H1 (cell line): ENCODE results near the gene RNPEPL1. TPM values are rescaled to one million over a fixed set of nuclear protein-coding genes. Genes with fewer than 3 reads are reported as not detected.
A peak's percentile ranks its signal among the peaks of the same experiment; 100 is the strongest.

ENCODE experiments used
- CTCF ChIA-PET: fragments of 300-600 bp; sonication (Branson Sonifier 250); formaldehyde crosslinking; loops from one replicate; lab custom pipeline; 2021; ENCODE audit not compliant: partially characterized antibody; lab: Charles Lee
- POLR2A ChIA-PET: fragments of 300-600 bp; sonication (Branson Sonifier 250); formaldehyde crosslinking; loops from one replicate; lab custom pipeline; 2021; ENCODE audit warnings: inconsistent platforms; ENCODE audit not compliant: partially characterized antibody; lab: Charles Lee
- DNase-seq, 2 experiments: peaks; one replicate each; pipeline versions ENCODE4 v3.0.0 to v3.0.0-alpha.2; 2010 to 2022; ENCODE audit warnings: low spot score in 2 of 2, low read depth in 1 of 2, mixed read lengths in 1 of 2
- FAIRE-seq: peaks from 2 replicates; lab custom pipeline; 2011; peaks lifted over from hg19 to GRCh38; lab: Jason Lieb, UNC
- H2AFZ ChIP-seq: 2 replicates; pipeline ENCODE4 v1.8.1; 2012; ENCODE audit warnings: low read length, inconsistent platforms
- H2AK5ac ChIP-seq: 2 replicates; pipeline ENCODE4 v1.6.1; 2013; ENCODE audit warnings: low read depth, low read length
- H2BK120ac ChIP-seq: replicated peaks from 2 replicates; pipeline ENCODE3; 2013; ENCODE audit warnings: low read depth, low read length, inconsistent platforms
- H2BK12ac ChIP-seq: 2 replicates; pipeline ENCODE4 v1.6.1; 2013; ENCODE audit warnings: low read depth, low read length
- H2BK15ac ChIP-seq: 2 replicates; pipeline ENCODE4 v1.6.1; 2013; ENCODE audit warnings: low read length
- H2BK20ac ChIP-seq: 2 replicates; pipeline ENCODE4 v1.6.1; 2013; ENCODE audit warnings: low read length
- H2BK5ac ChIP-seq: 2 replicates; pipeline ENCODE4 v1.6.1; 2013; ENCODE audit warnings: low read depth, low read length
- H3K14ac ChIP-seq: 2 replicates; pipeline ENCODE4 v1.6.1; 2013; ENCODE audit warnings: inconsistent platforms; ENCODE audit not compliant: insufficient read length
- H3K18ac ChIP-seq: 2 replicates; pipeline ENCODE4 v1.6.1; 2013; ENCODE audit warnings: low read length; ENCODE audit errors: extremely low read depth
- H3K23ac ChIP-seq: 2 replicates; pipeline ENCODE4 v1.6.1; 2013; ENCODE audit warnings: inconsistent platforms; ENCODE audit not compliant: insufficient read length
- H3K23me2 ChIP-seq: 2 replicates; pipeline ENCODE4 v1.6.1; 2013; ENCODE audit warnings: low read depth, low read length
- H3K27ac ChIP-seq: 2 replicates; pipeline ENCODE4 v1.6.1; 2011; ENCODE audit warnings: low read depth, low read length, inconsistent platforms
- H3K27me3 ChIP-seq, 4 experiments: replicated peaks in 1 of 4; 1 replicate in 1 of 4; 2 replicates in 3 of 4; pipeline versions ENCODE4 v1.6.1 to v1.8.1; 2011 to 2013; ENCODE audit warnings: low read length in 3 of 4, mild to moderate bottlenecking in 3 of 4, inconsistent platforms in 2 of 4, mixed read lengths in 2 of 4, moderate library complexity in 1 of 4; ENCODE audit not compliant: control insufficient read depth in 3 of 4, insufficient read depth in 3 of 4; ENCODE audit errors: extremely low read depth in 1 of 4
- H3K36me3 ChIP-seq, 4 experiments: 2 replicates each; pipeline versions ENCODE4 v1.6.1 to v1.8.1; 2011 to 2013; ENCODE audit warnings: mild to moderate bottlenecking in 4 of 4, low read length in 3 of 4, moderate library complexity in 2 of 4, control low read depth in 1 of 4, inconsistent platforms in 1 of 4; ENCODE audit not compliant: insufficient read depth in 4 of 4, control insufficient read depth in 2 of 4
- H3K4ac ChIP-seq: replicated peaks from 2 replicates; pipeline ENCODE3; 2013; ENCODE audit warnings: low read length, low read depth, mixed read lengths, inconsistent platforms; ENCODE audit not compliant: insufficient read length
- H3K4me1 ChIP-seq, 4 experiments: replicated peaks in 1 of 4; 1 replicate in 1 of 4; 2 replicates in 3 of 4; pipeline versions ENCODE4 v1.6.1 to v1.8.1; 2011 to 2013; ENCODE audit warnings: low read length in 3 of 4, inconsistent platforms in 2 of 4, mixed read lengths in 1 of 4; ENCODE audit not compliant: insufficient read depth in 4 of 4, control insufficient read depth in 3 of 4
- H3K4me2 ChIP-seq, 2 experiments: 2 replicates each; pipeline versions ENCODE4 v1.6.1 to v1.8.1; 2011 to 2013; ENCODE audit warnings: low read depth in 2 of 2, low read length in 2 of 2, control low read depth in 1 of 2, inconsistent platforms in 1 of 2, mild to moderate bottlenecking in 1 of 2; ENCODE audit not compliant: insufficient read depth in 1 of 2
- H3K4me3 ChIP-seq, 4 experiments: fragments of 200-600, 300-600 bp in 1 of 4; sonication (generic), shearing (Covaris generic), sonication (Bioruptor Twin) in 1 of 4; 2 replicates each; pipeline versions ENCODE4 v1.5.1 to v1.8.1; 2011 to 2016; ENCODE audit warnings: low read length in 4 of 4, low read depth in 3 of 4, control low read depth in 2 of 4, inconsistent platforms in 2 of 4, mild to moderate bottlenecking in 2 of 4, mixed read lengths in 1 of 4, moderate library complexity in 1 of 4; ENCODE audit not compliant: insufficient read depth in 2 of 4; ENCODE audit errors: extremely low read depth in 1 of 4
- H3K56ac ChIP-seq: replicated peaks from 2 replicates; pipeline ENCODE3; 2013; ENCODE audit warnings: low read depth, mild to moderate bottlenecking, mixed read lengths, low read length, inconsistent platforms; ENCODE audit not compliant: insufficient read length
- H3K79me1 ChIP-seq: 2 replicates; pipeline ENCODE4 v1.6.1; 2013; ENCODE audit warnings: low read depth, low read length, control low read depth
- H3K79me2 ChIP-seq, 2 experiments: 2 replicates each; pipeline versions ENCODE4 v1.6.1 to v1.8.1; 2012 to 2013; ENCODE audit warnings: low read length in 2 of 2, mild to moderate bottlenecking in 2 of 2, inconsistent platforms in 1 of 2; ENCODE audit not compliant: insufficient read depth in 2 of 2, control insufficient read depth in 1 of 2
- H3K9ac ChIP-seq, 4 experiments: replicated peaks in 1 of 4; 1 replicate in 1 of 4; 2 replicates in 3 of 4; pipeline versions ENCODE4 v1.6.1 to v1.8.1; 2011 to 2013; ENCODE audit warnings: low read depth in 3 of 4, low read length in 3 of 4, control low read depth in 2 of 4, mild to moderate bottlenecking in 2 of 4, moderate library complexity in 2 of 4, inconsistent platforms in 1 of 4; ENCODE audit errors: extremely low read depth in 1 of 4
- H3K9me3 ChIP-seq, 2 experiments: 2 replicates each; pipeline versions ENCODE4 v1.6.1 to v1.8.1; 2012 to 2013; ENCODE audit warnings: mild to moderate bottlenecking in 2 of 2, moderate library complexity in 2 of 2, control low read depth in 1 of 2, inconsistent platforms in 1 of 2, low read depth in 1 of 2, low read length in 1 of 2, mixed read lengths in 1 of 2; ENCODE audit not compliant: insufficient read depth in 2 of 2
- H4K20me1 ChIP-seq, 2 experiments: replicated peaks in 1 of 2; 2 replicates each; pipeline versions ENCODE3 to v1.8.1; 2011 to 2013; ENCODE audit warnings: inconsistent platforms in 2 of 2, low read length in 2 of 2, mild to moderate bottlenecking in 1 of 2; ENCODE audit not compliant: insufficient read depth in 2 of 2, control insufficient read depth in 1 of 2
- H4K5ac ChIP-seq: 2 replicates; pipeline ENCODE4 v1.6.1; 2013; ENCODE audit warnings: low read length, low read depth, mixed read lengths, inconsistent platforms; ENCODE audit not compliant: insufficient read length
- H4K8ac ChIP-seq: 2 replicates; pipeline ENCODE4 v1.8.0; 2013; ENCODE audit warnings: mild to moderate bottlenecking, moderate library complexity, low read length, inconsistent platforms; ENCODE audit not compliant: insufficient read depth; ENCODE audit errors: extremely low read depth
- H4K91ac ChIP-seq: replicated peaks from 2 replicates; pipeline ENCODE3; 2013; ENCODE audit warnings: low read length, mixed read lengths, inconsistent platforms; ENCODE audit not compliant: insufficient read length
- BACH1 ChIP-seq: IDR thresholded peaks from 2 replicates; pipeline ENCODE4 v1.6.1; 2012; ENCODE audit warnings: low read length, improper control_type of control experiment
- BRCA1 ChIP-seq: IDR thresholded peaks from 2 replicates; pipeline ENCODE4 v1.6.1; 2012; ENCODE audit warnings: low read depth, low read length, improper control_type of control experiment
- E2F6 ChIP-seq: IDR thresholded peaks from 2 replicates; pipeline ENCODE4 v1.6.1; 2012; ENCODE audit warnings: inconsistent platforms
- MAX ChIP-seq: IDR thresholded peaks from 2 replicates; pipeline ENCODE4 v1.6.1; 2012; ENCODE audit warnings: inconsistent platforms
- POLR2AphosphoS5 ChIP-seq: IDR thresholded peaks from 2 replicates; pipeline ENCODE4 v1.6.1; 2011; ENCODE audit warnings: low read depth, low read length
- RAD21 ChIP-seq, 2 experiments: IDR thresholded peaks in 1 of 2; conservative IDR thresholded peaks in 1 of 2; 2 replicates each; pipeline ENCODE4 v1.6.1; 2011; ENCODE audit warnings: low read depth in 2 of 2, low read length in 2 of 2, improper control_type of control experiment in 1 of 2, inconsistent platforms in 1 of 2, mild to moderate bottlenecking in 1 of 2, moderate library complexity in 1 of 2
- RNF2 ChIP-seq: fragments of 200-900, 300-1000 bp; sonication (generic); IDR thresholded peaks from 2 replicates; pipeline ENCODE4 v1.7.1; 2016; ENCODE audit warnings: borderline replicate concordance, low read depth, mild to moderate bottlenecking, antibody characterized with exemption, low read length; ENCODE audit not compliant: poor library complexity, severe bottlenecking; ENCODE audit errors: missing control alignments
- SAP30 ChIP-seq: fragments of 300-600 bp; sonication (generic); IDR thresholded peaks from 2 replicates; pipeline ENCODE4 v1.7.1; 2012; ENCODE audit warnings: low read length, moderate library complexity, mild to moderate bottlenecking, inconsistent platforms; ENCODE audit not compliant: insufficient read depth, insufficient replicate concordance
- SP1 ChIP-seq: IDR thresholded peaks from 2 replicates; pipeline ENCODE4 v1.6.1; 2011; ENCODE audit warnings: low read depth, low read length
- TAF1 ChIP-seq: IDR thresholded peaks from 2 replicates; pipeline ENCODE4 v1.6.1; 2011; ENCODE audit warnings: mild to moderate bottlenecking, low read depth, low read length
- TBP ChIP-seq: IDR thresholded peaks from 2 replicates; pipeline ENCODE4 v1.6.1; 2011; ENCODE audit warnings: low read depth, low read length, improper control_type of control experiment
- WGBS, 2 experiments: shearing (Covaris generic) in 1 of 2; methylation state at CpG; one replicate each; pipeline versions ENCODE4 v1.1.6 to v1.1.7; 2013 to 2015; ENCODE audit warnings: low lambda C conversion rate in 2 of 2, mixed read lengths in 2 of 2, inconsistent platforms in 1 of 2, low coverage in 1 of 2, missing lambda C conversion rate in 1 of 2; ENCODE audit not compliant: insufficient replicate concordance in 2 of 2, insufficient coverage in 1 of 2, insufficient read length in 1 of 2; ENCODE audit errors: extremely low coverage in 1 of 2, missing lambda C conversion rate in 1 of 2; 5-methylcytosine and 5-hydroxymethylcytosine counted together
- polyA plus RNA-seq, 7 experiments: library from polyadenylated mRNA; depleted of rRNA in 3 of 7; stranded (reverse) in 5 of 7; unstranded in 2 of 7; fragments of >200 nt in 5 of 7; fragments of 200-250 nt in 2 of 7; gene quantifications; 1 replicate in 5 of 7; 2 replicates in 1 of 7; 4 replicates in 1 of 7; pipeline versions ENCODE4 v1.2.1 to v1.2.3, GENCODE V29; 2011 to 2013; ENCODE audit warnings: missing spikeins in 2 of 7, mixed read lengths in 2 of 7
- total RNA-seq: library from RNA; stranded (reverse); fragmentation: NEBNext Ultra II Directional; extraction: Animal tissue kit (Norgen Biotek cat#: 25700); gene quantifications from 2 replicates; pipeline ENCODE4 v1.2.1, GENCODE V29; 2021

RNPEPL1 gene
- total and polyA plus RNA-seq, 2 of the 8 experiments (the other 6 are each of a cell fraction or from before 2014, with no cell fraction given) = 9.0 to 11.3 TPM

- Histone ChIP-seq H2BK12ac (no peak within 1 kb of the TSS), H2BK15ac (no peak within 1 kb of the TSS), H3K27me3 (peaks cover 3 to 33% (median 22%) of the 10 kb centered on the region in 4 experiments), H3K79me1 (0 out of 2 replicates have a peak, but pooled peaks cover 2% of the 10 kb centered on the region), H4K5ac (peak within 1 kb of the TSS; percentile 57), H3K4me2 (peak within 1 kb of the TSS; percentile 82 to 84), H3K4ac (no peak within 1 kb of the TSS), H3K23ac (no peak within 1 kb of the TSS), H3K27ac (peak within 1 kb of the TSS; percentile 67; the same call in 1 of the 2 replicates), H3K18ac (peak within 1 kb of the TSS; percentile 92; the same call in 1 of the 2 replicates), H4K91ac (no peak within 1 kb of the TSS), H3K9ac (peak within 1 kb of the TSS in 3 of 4 experiments; percentile 60 to 80 (median 68); a peak in 5 of 7 replicates), H3K79me2 (no peaks in the 10 kb centered on the region), H2BK120ac (no peak within 1 kb of the TSS), H3K9me3 (no peaks in the 10 kb centered on the region), H4K20me1 (peaks cover 0 to 4% of the 10 kb centered on the region in 2 experiments), H2AFZ (0 out of 2 replicates have a peak within 1 kb of the TSS, but pooled peaks have one; percentile 88), H3K56ac (no peak within 1 kb of the TSS), H3K14ac (no peak within 1 kb of the TSS), H2AK5ac (no peak within 1 kb of the TSS), H3K4me3 (peak within 1 kb of the TSS; percentile 62 to 88 (median 65)), H3K36me3 (no peaks in the 10 kb centered on the region; a peak in 1 of 8 replicates), H2BK5ac (no peak within 1 kb of the TSS), H3K23me2 (peaks cover 4% of the 10 kb centered on the region; the same call in 1 of the 2 replicates), H2BK20ac (no peak within 1 kb of the TSS), H4K8ac (peak within 1 kb of the TSS; percentile 65; the same call in 1 of the 2 replicates), H3K4me1 (peaks cover 0 to 16% (median 10%) of the 10 kb centered on the region in 4 experiments; a peak in 5 of 7 replicates)
- WGBS, 2 experiments = 4% methylated on average over 23 of the region's 39 CpGs; no CpG with 5 or more reads in 1 of the 2 experiments
- no peak for FAIRE-seq
- ChIA-PET POLR2A (interaction anchor here (1.3 kb wide), 2 partner anchors 12 to 14 kb away, joined by 3 read pairs; no protein-coding TSS in a partner anchor), CTCF (no interaction called here)
- peak in 1 of 2 experiments; percentile 88 for DNase-seq
- TF ChIP-seq TBP (0 out of 2 replicates have a peak, but pooled peaks have one; percentile 12), RAD21 (IDR thresholded peaks at IDR 0.05 in 1 of 2, conservative IDR thresholded peaks at IDR 0.05 in 1 of 2; ENCODE audit: low read depth in 2 of 2, low read length in 2 of 2) (no peak), SP1 (0 out of 2 replicates have a peak, but pooled peaks have one; percentile 35), BRCA1 (no peak), MAX (peak; percentile 98), E2F6 (peak; percentile 93), POLR2AphosphoS5 (peak; percentile 15; the same call in 1 of the 2 replicates), BACH1 (0 out of 2 replicates have a peak, but pooled peaks have one; percentile 33), RNF2 (peak; percentile 30), TAF1 (peak; percentile 42; the same call in 1 of the 2 replicates), SAP30 (no peak)
Observed at GRCh38 chr2:240560084-240560479, 8.2 kb upstream of the RNPEPL1 start, which contains the start of gene DUSP28. Gene DUSP28 (plus strand): TSS chr2:240560357. CDS start chr2:240560685, 328 bp downstream.
